SK-N-SH (cell line): ENCODE results near the gene DBX2. TPM values are rescaled to one million over a fixed set of nuclear protein-coding genes. Genes with fewer than 3 reads are reported as not detected.

Experiments
- CTCF ChIA-PET: fragments of 300-600, 350-600 bp; formaldehyde crosslinking; extraction: SDS; loops from one replicate; lab custom pipeline; 2021; lab: Yijun Ruan, JAX
- POLR2A ChIA-PET: fragments of 350-600 bp; sonication (Branson Sonifier 250); formaldehyde crosslinking; extraction: SDS; loops from one replicate; lab custom pipeline; 2020; ENCODE audit warnings: antibody characterized with exemption, inconsistent platforms; lab: Yijun Ruan, JAX
- DNase-seq: peaks from one replicate; pipeline ENCODE4 v3.0.0; 2012
- H2AFZ ChIP-seq: fragments of 200-600 bp; sonication (generic); 2 replicates; pipeline ENCODE4 v1.8.1; 2016; ENCODE audit warnings: antibody characterized with exemption, mild to moderate bottlenecking, low read depth
- H3F3A ChIP-seq: fragments of 200-600 bp; sonication (generic); replicated peaks from 2 replicates; pipeline ENCODE3; 2016; ENCODE audit warnings: antibody characterized with exemption, mild to moderate bottlenecking; ENCODE audit not compliant: insufficient read depth
- H3K27ac ChIP-seq, 2 experiments: fragments of 200-500 bp in 1 of 2; fragments of 200-600 bp in 1 of 2; sonication (Bioruptor generic) in 1 of 2; sonication (generic), shearing (Covaris generic) in 1 of 2; 2 replicates each; pipeline versions ENCODE4 v1.5.1 to v1.6.1; 2014 to 2016; ENCODE audit warnings: low read depth in 2 of 2, inconsistent platforms in 1 of 2, low read length in 1 of 2, mild to moderate bottlenecking in 1 of 2, mixed read lengths in 1 of 2
- H3K27me3 ChIP-seq: fragments of 200-600 bp; sonication (generic), shearing (Covaris generic); 2 replicates; pipeline ENCODE4 v1.6.1; 2016; ENCODE audit warnings: mixed run types; ENCODE audit not compliant: insufficient read depth
- H3K36me3 ChIP-seq, 2 experiments: fragments of 200-500 bp in 1 of 2; fragments of 200-600 bp in 1 of 2; sonication (Bioruptor generic) in 1 of 2; sonication (generic) in 1 of 2; replicated peaks in 1 of 2; 2 replicates each; pipeline versions ENCODE3 to v1.5.1; 2014 to 2016; ENCODE audit warnings: low read length in 1 of 2, mild to moderate bottlenecking in 1 of 2; ENCODE audit not compliant: insufficient read depth in 2 of 2, control insufficient read depth in 1 of 2
- H3K4me1 ChIP-seq, 2 experiments: fragments of 200-500 bp in 1 of 2; fragments of 200-600 bp in 1 of 2; sonication (Bioruptor generic) in 1 of 2; sonication (generic), shearing (Covaris generic) in 1 of 2; 2 replicates each; pipeline versions ENCODE4 v1.5.1 to v1.6.1; 2014 to 2016; ENCODE audit warnings: low read depth in 1 of 2, low read length in 1 of 2, mixed run types in 1 of 2; ENCODE audit not compliant: insufficient read depth in 2 of 2, control insufficient read depth in 1 of 2
- H3K4me2 ChIP-seq: fragments of 200-600 bp; sonication (generic), shearing (Covaris generic); 2 replicates; pipeline ENCODE4 v1.6.1; 2017; ENCODE audit warnings: mixed run types
- H3K4me3 ChIP-seq, 2 experiments: fragments of 200-500 bp in 1 of 2; fragments of 200-600 bp in 1 of 2; sonication (Bioruptor generic) in 1 of 2; sonication (generic), shearing (Covaris generic) in 1 of 2; 2 replicates each; pipeline versions ENCODE4 v1.5.1 to v1.8.1; 2014 to 2016; ENCODE audit warnings: low read depth in 2 of 2, inconsistent platforms in 1 of 2, low read length in 1 of 2, mild to moderate bottlenecking in 1 of 2, mixed read lengths in 1 of 2, moderate library complexity in 1 of 2
- H3K79me2 ChIP-seq: fragments of 200-600 bp; sonication (generic); 2 replicates; pipeline ENCODE4 v1.8.1; 2017; ENCODE audit warnings: mild to moderate bottlenecking; ENCODE audit not compliant: insufficient read depth
- H3K9ac ChIP-seq: fragments of 200-600 bp; sonication (generic); 2 replicates; pipeline ENCODE4 v1.6.1; 2017; ENCODE audit warnings: mixed run types
- H3K9me2 ChIP-seq: fragments of 200-600 bp; sonication (generic); 2 replicates; pipeline ENCODE4 v1.6.1; 2017; ENCODE audit warnings: mixed run types
- H3K9me3 ChIP-seq: fragments of 200-600 bp; sonication (generic); 2 replicates; pipeline ENCODE4 v1.6.1; 2017; ENCODE audit warnings: mixed run types, mild to moderate bottlenecking, moderate library complexity
- H4K20me1 ChIP-seq: fragments of 200-600 bp; sonication (generic); 2 replicates; pipeline ENCODE4 v1.6.1; 2017; ENCODE audit warnings: mild to moderate bottlenecking, mixed run types; ENCODE audit not compliant: insufficient read depth
- CHD2 ChIP-seq: fragments of 150-350 bp; IDR thresholded peaks from 2 replicates; pipeline ENCODE4 v1.6.1; 2018; ENCODE audit warnings: low read length; ENCODE audit not compliant: partially characterized antibody
- ELF1 ChIP-seq: IDR thresholded peaks from 2 replicates; pipeline ENCODE4 v1.4.0; 2012
- EZH2phosphoT487 ChIP-seq: fragments of 200-600 bp; sonication (generic); IDR thresholded peaks from 2 replicates; pipeline ENCODE4 v1.6.1; 2017; ENCODE audit warnings: low read depth, mixed run types, mild to moderate bottlenecking, antibody characterized with exemption, moderate library complexity, borderline replicate concordance
- FOXM1 ChIP-seq: IDR thresholded peaks from 2 replicates; pipeline ENCODE4 v1.4.0; 2012; ENCODE audit warnings: low read depth, mild to moderate bottlenecking
- GABPA ChIP-seq: IDR thresholded peaks from 2 replicates; pipeline ENCODE4 v1.4.0; 2012; ENCODE audit warnings: low read depth, mild to moderate bottlenecking
- GATA2 ChIP-seq: sonication (generic); formaldehyde crosslinking; IDR thresholded peaks from 2 replicates; pipeline ENCODE4 v1.5.0; 2020; ENCODE audit warnings: mild to moderate bottlenecking, missing genetic modification reagents
- RXRA ChIP-seq: IDR thresholded peaks from 2 replicates; pipeline ENCODE4 v1.4.0; 2012; ENCODE audit warnings: low read depth, mild to moderate bottlenecking, borderline replicate concordance
- SIN3A ChIP-seq: IDR thresholded peaks from 2 replicates; pipeline ENCODE4 v1.6.1; 2012; ENCODE audit warnings: low read depth, mild to moderate bottlenecking, low read length, moderate library complexity, borderline replicate concordance
- TAF1 ChIP-seq: IDR thresholded peaks from 2 replicates; pipeline ENCODE4 v1.6.1; 2012; ENCODE audit warnings: low read depth, mild to moderate bottlenecking, low read length, moderate library complexity, borderline replicate concordance
- TCF12 ChIP-seq: IDR thresholded peaks from 2 replicates; pipeline ENCODE4 v1.4.0; 2012
- WGBS: methylation state at CpG from one replicate; pipeline ENCODE4 v1.1.6; 2017; ENCODE audit warnings: low lambda C conversion rate; 5-methylcytosine and 5-hydroxymethylcytosine counted together
- polyA plus RNA-seq, 3 experiments: library from polyadenylated mRNA; depleted of rRNA; stranded (reverse); fragments of >200 nt; gene quantifications; 2 replicates each; pipeline ENCODE4 v1.2.3, GENCODE V29; 2012
- TF ChIP-seq, protein P1 (sequence below): IDR thresholded peaks from 2 replicates; pipeline ENCODE4 v1.6.1; 2012; ENCODE audit warnings: mild to moderate bottlenecking, low read depth, low read length, moderate library complexity
- TF ChIP-seq, protein P2 (sequence below): IDR thresholded peaks from 2 replicates; pipeline ENCODE4; 2012
- TF ChIP-seq, protein P3 (sequence below): IDR thresholded peaks from 2 replicates; pipeline ENCODE4 v1.4.0; 2012; ENCODE audit warnings: low read depth

DBX2 gene
- polyA plus RNA-seq, 1 of the 3 experiments (the other 2 are of a cell fraction): not detected

DNA sequence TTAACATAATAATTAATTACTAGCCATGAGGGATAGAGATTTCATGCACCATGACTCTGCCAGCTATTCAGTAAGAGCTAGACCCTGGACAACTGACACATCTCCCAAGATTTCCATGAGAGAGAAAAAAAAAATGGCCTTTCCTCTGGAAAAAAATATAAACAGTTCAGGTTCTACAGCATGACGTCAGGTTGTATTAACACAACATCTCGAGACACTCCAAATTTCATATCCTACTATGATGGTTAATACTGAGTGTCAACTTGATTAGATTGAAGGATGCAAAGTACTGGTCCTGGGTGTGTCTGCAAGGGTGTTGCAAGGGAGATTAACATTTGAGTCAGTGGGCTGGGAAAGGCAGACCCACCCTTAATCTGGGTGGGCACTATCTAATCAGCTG lies 11.1 kb downstream of the DBX2 start:
- CTCF ChIA-PET: interaction anchor here (1.5 kb wide), 1 partner anchor 91 kb away, joined by 4 read pairs; no protein-coding TSS in a partner anchor
- no peaks in the 10 kb centered on the region for H3K9me3 ChIP-seq
- no peaks in the 10 kb centered on the region for H4K20me1 ChIP-seq
- no peak overlapping the region for H3K4me2 ChIP-seq
- no peak for TF ChIP-seq GATA2
- no peak for TF ChIP-seq TAF1
- TF ChIP-seq, protein P1, sequence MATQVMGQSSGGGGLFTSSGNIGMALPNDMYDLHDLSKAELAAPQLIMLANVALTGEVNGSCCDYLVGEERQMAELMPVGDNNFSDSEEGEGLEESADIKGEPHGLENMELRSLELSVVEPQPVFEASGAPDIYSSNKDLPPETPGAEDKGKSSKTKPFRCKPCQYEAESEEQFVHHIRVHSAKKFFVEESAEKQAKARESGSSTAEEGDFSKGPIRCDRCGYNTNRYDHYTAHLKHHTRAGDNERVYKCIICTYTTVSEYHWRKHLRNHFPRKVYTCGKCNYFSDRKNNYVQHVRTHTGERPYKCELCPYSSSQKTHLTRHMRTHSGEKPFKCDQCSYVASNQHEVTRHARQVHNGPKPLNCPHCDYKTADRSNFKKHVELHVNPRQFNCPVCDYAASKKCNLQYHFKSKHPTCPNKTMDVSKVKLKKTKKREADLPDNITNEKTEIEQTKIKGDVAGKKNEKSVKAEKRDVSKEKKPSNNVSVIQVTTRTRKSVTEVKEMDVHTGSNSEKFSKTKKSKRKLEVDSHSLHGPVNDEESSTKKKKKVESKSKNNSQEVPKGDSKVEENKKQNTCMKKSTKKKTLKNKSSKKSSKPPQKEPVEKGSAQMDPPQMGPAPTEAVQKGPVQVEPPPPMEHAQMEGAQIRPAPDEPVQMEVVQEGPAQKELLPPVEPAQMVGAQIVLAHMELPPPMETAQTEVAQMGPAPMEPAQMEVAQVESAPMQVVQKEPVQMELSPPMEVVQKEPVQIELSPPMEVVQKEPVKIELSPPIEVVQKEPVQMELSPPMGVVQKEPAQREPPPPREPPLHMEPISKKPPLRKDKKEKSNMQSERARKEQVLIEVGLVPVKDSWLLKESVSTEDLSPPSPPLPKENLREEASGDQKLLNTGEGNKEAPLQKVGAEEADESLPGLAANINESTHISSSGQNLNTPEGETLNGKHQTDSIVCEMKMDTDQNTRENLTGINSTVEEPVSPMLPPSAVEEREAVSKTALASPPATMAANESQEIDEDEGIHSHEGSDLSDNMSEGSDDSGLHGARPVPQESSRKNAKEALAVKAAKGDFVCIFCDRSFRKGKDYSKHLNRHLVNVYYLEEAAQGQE: no peak
- TF ChIP-seq, protein P2, sequence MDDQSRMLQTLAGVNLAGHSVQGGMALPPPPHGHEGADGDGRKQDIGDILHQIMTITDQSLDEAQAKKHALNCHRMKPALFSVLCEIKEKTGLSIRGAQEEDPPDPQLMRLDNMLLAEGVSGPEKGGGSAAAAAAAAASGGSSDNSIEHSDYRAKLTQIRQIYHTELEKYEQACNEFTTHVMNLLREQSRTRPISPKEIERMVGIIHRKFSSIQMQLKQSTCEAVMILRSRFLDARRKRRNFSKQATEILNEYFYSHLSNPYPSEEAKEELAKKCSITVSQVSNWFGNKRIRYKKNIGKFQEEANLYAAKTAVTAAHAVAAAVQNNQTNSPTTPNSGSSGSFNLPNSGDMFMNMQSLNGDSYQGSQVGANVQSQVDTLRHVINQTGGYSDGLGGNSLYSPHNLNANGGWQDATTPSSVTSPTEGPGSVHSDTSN: no peak
- no peak for TF ChIP-seq FOXM1
- DNase-seq: no peak
- H3K4me1 ChIP-seq: no peaks in the 10 kb centered on the region
- H3K9ac ChIP-seq: no peak overlapping the region
- no peak overlapping the region for H2AFZ ChIP-seq
- no peaks in the 10 kb centered on the region for H3F3A ChIP-seq
- no peaks in the 10 kb centered on the region for H3K79me2 ChIP-seq
- no peaks in the 10 kb centered on the region for H3K36me3 ChIP-seq
- no peaks in the 10 kb centered on the region for H3K27me3 ChIP-seq
- H3K9me2 ChIP-seq: no peaks in the 10 kb centered on the region
- H3K27ac ChIP-seq: no peak overlapping the region
- POLR2A ChIA-PET: no interaction called here
- WGBS: 10% methylated on average over 2 of the region's 2 CpGs
- no peak overlapping the region for H3K4me3 ChIP-seq

DNA sequence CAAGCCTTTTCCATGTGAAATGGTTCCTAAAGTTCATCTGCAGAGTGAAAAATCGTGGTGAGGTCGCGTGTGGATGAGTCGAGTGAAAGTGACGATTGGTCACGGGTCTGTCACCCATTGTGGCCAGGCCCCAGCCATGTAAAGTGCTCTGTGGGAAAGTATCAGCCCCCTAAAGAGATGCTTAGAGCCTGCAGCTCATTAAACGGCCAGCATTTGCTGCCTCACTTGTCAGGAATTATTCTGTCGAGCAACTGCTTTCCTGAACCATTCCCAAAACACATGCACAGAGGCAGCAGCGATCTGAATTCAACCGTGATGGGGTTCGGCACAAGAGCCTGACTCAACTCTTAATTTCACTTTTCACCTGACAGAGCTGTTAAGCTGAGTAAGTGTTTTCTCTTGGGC lies 16.0 kb downstream of the DBX2 start:
- CTCF ChIA-PET: no interaction called here
- WGBS: 13% methylated on average over 11 of the region's 11 CpGs
- Histone ChIP-seq H3K4me3 (0 out of 4 replicates have a peak overlapping the region, but pooled peaks of 1 of the 2 experiments have one; percentile 9), H3F3A (no peaks in the 10 kb centered on the region), H3K27me3 (no peaks in the 10 kb centered on the region), H3K36me3 (no peaks in the 10 kb centered on the region), H4K20me1 (no peaks in the 10 kb centered on the region), H3K4me1 (no peaks in the 10 kb centered on the region), H2AFZ (no peak overlapping the region), H3K4me2 (peak overlapping the region; percentile 18; the same call in 1 of the 2 replicates), H3K9me3 (no peaks in the 10 kb centered on the region), H3K9me2 (no peaks in the 10 kb centered on the region), H3K79me2 (no peaks in the 10 kb centered on the region), H3K27ac (no peak overlapping the region), H3K9ac (no peak overlapping the region)
- DNase-seq: no peak
- no peak for TF ChIP-seq TCF12
- TF ChIP-seq GABPA: no peak
- no peak for TF ChIP-seq EZH2phosphoT487
- no peak for TF ChIP-seq ELF1
- TF ChIP-seq, protein P3, sequence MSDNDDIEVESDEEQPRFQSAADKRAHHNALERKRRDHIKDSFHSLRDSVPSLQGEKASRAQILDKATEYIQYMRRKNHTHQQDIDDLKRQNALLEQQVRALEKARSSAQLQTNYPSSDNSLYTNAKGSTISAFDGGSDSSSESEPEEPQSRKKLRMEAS: no peak
- TF ChIP-seq, protein P1: no peak
- no peak for TF ChIP-seq RXRA
- no peak for TF ChIP-seq SIN3A
- no peak for TF ChIP-seq CHD2
- POLR2A ChIA-PET: no interaction called here
